Measurements from ENCODE around the gene DHX38. TPM values are rescaled to one million over a fixed set of nuclear protein-coding genes. Genes with fewer than 3 reads are reported as not detected.
A peak's percentile ranks its signal among the peaks of the same experiment; 100 is the strongest.

DHX38 gene
- total RNA-seq, 1 donor from 2014 or later: 91.6 TPM

DNA sequence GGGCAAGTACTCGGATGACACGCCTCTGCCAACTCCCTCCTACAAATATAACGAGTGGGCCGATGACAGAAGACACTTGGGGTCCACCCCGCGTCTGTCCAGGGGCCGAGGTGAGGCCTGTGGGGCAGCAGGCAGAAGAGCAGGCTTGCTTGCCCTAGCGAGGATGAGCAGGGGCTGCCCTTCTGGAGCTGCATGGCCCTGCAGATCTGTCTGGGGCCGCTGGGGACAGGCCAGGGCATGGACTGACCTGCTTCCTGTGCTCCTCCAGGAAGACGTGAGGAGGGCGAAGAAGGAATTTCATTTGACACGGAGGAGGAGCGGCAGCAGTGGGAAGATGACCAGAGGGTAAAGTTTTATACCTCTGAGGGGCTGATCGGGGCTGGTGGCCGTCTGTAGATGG, 5.3 kb downstream of the DHX38 start:
- Histone ChIP-seq H3K36me3 (ENCODE audit: control insufficient read depth, insufficient read depth, low read length) (peaks cover 42% of the 10 kb centered on the region), H3K4me3 (ENCODE audit: low read depth, low read length) (no peak overlapping the region), H3K27me3 (ENCODE audit: control insufficient read depth, insufficient read depth, low read length) (no peaks in the 10 kb centered on the region)
- FAIRE-seq: no peak
- DNase-seq (ENCODE audit: low read depth): peak; percentile 3
- TF ChIP-seq, protein P1, sequence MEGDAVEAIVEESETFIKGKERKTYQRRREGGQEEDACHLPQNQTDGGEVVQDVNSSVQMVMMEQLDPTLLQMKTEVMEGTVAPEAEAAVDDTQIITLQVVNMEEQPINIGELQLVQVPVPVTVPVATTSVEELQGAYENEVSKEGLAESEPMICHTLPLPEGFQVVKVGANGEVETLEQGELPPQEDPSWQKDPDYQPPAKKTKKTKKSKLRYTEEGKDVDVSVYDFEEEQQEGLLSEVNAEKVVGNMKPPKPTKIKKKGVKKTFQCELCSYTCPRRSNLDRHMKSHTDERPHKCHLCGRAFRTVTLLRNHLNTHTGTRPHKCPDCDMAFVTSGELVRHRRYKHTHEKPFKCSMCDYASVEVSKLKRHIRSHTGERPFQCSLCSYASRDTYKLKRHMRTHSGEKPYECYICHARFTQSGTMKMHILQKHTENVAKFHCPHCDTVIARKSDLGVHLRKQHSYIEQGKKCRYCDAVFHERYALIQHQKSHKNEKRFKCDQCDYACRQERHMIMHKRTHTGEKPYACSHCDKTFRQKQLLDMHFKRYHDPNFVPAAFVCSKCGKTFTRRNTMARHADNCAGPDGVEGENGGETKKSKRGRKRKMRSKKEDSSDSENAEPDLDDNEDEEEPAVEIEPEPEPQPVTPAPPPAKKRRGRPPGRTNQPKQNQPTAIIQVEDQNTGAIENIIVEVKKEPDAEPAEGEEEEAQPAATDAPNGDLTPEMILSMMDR (IDR thresholded peaks at IDR 0.05; ENCODE audit: insufficient read depth, low read length, severe bottlenecking): no peak

DNA sequence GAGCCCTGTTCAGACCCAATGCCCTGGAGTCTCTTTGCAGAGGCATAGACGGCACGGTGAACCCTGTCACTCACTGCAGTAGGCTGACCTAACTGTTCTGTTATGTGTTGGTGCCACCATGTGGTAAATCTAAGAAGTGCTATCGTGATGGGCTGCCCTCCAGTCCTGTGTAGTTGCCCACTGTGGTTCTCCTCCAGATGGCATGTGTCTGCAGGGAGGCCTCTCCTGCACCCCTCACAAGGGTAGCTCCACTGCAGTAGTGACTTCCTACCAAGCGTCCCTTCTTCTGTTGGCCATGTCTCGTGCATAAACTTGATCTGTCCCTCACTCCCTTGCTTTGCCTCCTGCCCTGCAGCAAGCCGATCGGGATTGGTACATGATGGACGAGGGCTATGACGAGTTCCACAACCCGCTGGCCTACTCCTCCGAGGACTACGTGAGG, 5.8 kb downstream of the DHX38 start:
- TF ChIP-seq, protein P1 (IDR thresholded peaks at IDR 0.05; ENCODE audit: insufficient read depth, low read length, severe bottlenecking): peak; percentile 75
- H3K4me3 ChIP-seq (ENCODE audit: low read depth, low read length): no peak overlapping the region
- peak; percentile 18 for FAIRE-seq
- H3K36me3 ChIP-seq (ENCODE audit: control insufficient read depth, insufficient read depth, low read length): peaks cover 43% of the 10 kb centered on the region
- DNase-seq (ENCODE audit: low read depth): peak; percentile 54
- H3K27me3 ChIP-seq (ENCODE audit: control insufficient read depth, insufficient read depth, low read length): no peaks in the 10 kb centered on the region

DNA sequence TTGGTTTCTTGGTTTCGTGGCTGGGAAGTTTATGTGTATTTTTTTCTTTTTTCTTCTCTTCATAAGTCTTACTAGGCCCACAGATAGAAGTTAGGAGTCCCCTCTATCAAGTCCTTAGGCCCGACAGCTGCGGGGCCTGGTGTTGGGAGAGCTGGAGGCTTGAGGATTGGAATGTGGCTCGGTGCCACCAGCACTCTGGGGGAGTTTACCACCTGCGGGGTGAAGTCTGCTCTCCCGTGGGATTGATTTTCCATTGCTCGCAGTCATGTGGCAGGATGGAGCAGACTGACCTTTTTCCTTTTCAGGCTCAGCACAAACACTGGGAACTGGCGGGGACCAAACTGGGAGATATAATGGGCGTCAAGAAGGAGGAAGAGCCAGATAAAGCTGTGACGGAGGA, 7.5 kb downstream of the DHX38 start:
- no peak overlapping the region for H3K4me3 ChIP-seq (ENCODE audit: low read depth, low read length)
- TF ChIP-seq, protein P1 (IDR thresholded peaks at IDR 0.05; ENCODE audit: insufficient read depth, low read length, severe bottlenecking): no peak
- DNase-seq (ENCODE audit: low read depth) (no peak), FAIRE-seq (no peak)
- no peaks in the 10 kb centered on the region for H3K27me3 ChIP-seq (ENCODE audit: control insufficient read depth, insufficient read depth, low read length)
- H3K36me3 ChIP-seq (ENCODE audit: control insufficient read depth, insufficient read depth, low read length): peaks cover 56% of the 10 kb centered on the region

DNA sequence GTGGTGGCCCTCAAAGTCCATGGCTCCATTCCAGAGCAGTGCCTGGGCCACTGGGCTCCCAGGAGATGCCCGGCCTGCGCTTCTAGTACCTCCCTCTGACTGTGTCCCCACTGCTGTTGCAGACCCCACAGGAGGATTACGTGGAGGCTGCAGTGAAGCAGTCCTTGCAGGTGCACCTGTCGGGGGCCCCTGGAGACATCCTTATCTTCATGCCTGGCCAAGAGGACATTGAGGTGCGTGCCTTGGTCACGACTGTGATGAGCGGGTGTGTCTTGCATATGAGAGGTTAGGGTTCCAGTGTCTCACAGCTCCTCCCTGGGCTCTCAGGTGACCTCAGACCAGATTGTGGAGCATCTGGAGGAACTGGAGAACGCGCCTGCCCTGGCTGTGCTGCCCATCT, 11.3 kb downstream of the DHX38 start:
- TF ChIP-seq, protein P1 (IDR thresholded peaks at IDR 0.05; ENCODE audit: insufficient read depth, low read length, severe bottlenecking): no peak

DNA sequence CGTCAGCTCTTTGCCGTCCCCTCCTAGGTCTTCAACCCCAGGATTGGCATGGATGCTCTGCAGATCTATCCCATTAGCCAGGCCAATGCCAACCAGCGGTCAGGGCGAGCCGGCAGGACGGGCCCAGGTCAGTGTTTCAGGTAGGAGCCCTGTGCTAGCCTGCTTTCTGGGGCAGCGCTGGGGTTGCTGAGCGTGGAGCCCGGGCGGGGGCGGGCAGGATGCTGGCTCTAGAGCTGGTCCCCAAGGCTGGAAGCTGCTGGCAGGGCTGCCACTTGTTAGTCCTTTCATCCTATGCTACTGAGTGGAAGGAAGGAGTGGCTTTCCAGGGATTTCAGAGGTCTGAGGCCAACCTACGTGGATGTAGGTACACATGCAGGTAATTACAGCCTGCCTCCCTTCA, 12.3 kb downstream of the DHX38 start:
- TF ChIP-seq, protein P1 (IDR thresholded peaks at IDR 0.05; ENCODE audit: insufficient read depth, low read length, severe bottlenecking): no peak
- no peak overlapping the region for H3K4me3 ChIP-seq (ENCODE audit: low read depth, low read length)
- H3K27me3 ChIP-seq (ENCODE audit: control insufficient read depth, insufficient read depth, low read length): no peaks in the 10 kb centered on the region
- FAIRE-seq (no peak), DNase-seq (ENCODE audit: low read depth) (no peak)
- peaks cover 51% of the 10 kb centered on the region for H3K36me3 ChIP-seq (ENCODE audit: control insufficient read depth, insufficient read depth, low read length)

More for the DNA sequence above, 11.3 kb downstream of the DHX38 start:
- FAIRE-seq: no peak
- H3K4me3 ChIP-seq (ENCODE audit: low read depth, low read length): no peak overlapping the region
- peaks cover 54% of the 10 kb centered on the region for H3K36me3 ChIP-seq (ENCODE audit: control insufficient read depth, insufficient read depth, low read length)
- H3K27me3 ChIP-seq (ENCODE audit: control insufficient read depth, insufficient read depth, low read length): no peaks in the 10 kb centered on the region
- no peak for DNase-seq (ENCODE audit: low read depth)

DNA sequence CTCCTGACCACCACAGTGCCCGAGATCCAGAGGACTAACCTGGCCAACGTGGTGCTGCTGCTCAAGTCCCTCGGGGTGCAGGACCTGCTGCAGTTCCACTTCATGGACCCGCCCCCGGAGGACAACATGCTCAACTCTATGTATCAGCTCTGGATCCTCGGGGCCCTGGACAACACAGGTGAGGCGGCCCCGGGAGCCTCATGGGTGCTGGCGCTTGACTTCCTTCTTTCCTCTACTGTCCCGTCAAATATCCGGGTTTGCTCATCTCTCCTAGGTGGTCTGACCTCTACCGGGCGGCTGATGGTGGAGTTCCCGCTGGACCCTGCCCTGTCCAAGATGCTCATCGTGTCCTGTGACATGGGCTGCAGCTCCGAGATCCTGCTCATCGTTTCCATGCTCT, 13.7 kb downstream of the DHX38 start:
- no peaks in the 10 kb centered on the region for H3K27me3 ChIP-seq (ENCODE audit: control insufficient read depth, insufficient read depth, low read length)
- TF ChIP-seq, protein P1 (IDR thresholded peaks at IDR 0.05; ENCODE audit: insufficient read depth, low read length, severe bottlenecking): no peak
- no peak for DNase-seq (ENCODE audit: low read depth)
- no peak overlapping the region for H3K4me3 ChIP-seq (ENCODE audit: low read depth, low read length)
- peaks cover 44% of the 10 kb centered on the region for H3K36me3 ChIP-seq (ENCODE audit: control insufficient read depth, insufficient read depth, low read length)
- no peak for FAIRE-seq
